ENCODE measurements around the gene IRGM. TPM values are rescaled to one million over a fixed set of nuclear protein-coding genes. Genes with fewer than 3 reads are reported as not detected.

The IRGM gene
- total and polyA plus RNA-seq, 2 of the 8 experiments (the other 6 are each of a cell fraction or from before 2014, with no cell fraction given): 0.11 TPM; not detected in 1

GRCh38 chr5:150836703-150837102 lies 9.6 kb upstream of the IRGM start:
- Histone ChIP-seq H4K8ac (ENCODE audit: extremely low read depth, insufficient read depth, low read length) (no peak overlapping the region), H4K5ac (ENCODE audit: insufficient read length, low read depth, low read length) (no peak overlapping the region), H2BK15ac (ENCODE audit: low read length) (no peak overlapping the region), H3K27me3 (replicated peaks in 1 of 4; ENCODE audit: control insufficient read depth in 3 of 4, extremely low read depth in 1 of 4, insufficient read depth in 3 of 4, low read length in 3 of 4) (no peaks in the 10 kb centered on the region), H3K56ac (replicated peaks; ENCODE audit: insufficient read length, low read depth, low read length) (no peak overlapping the region), H3K18ac (ENCODE audit: extremely low read depth, low read length) (no peak overlapping the region), H3K9me3 (ENCODE audit: insufficient read depth in 2 of 2, low read depth in 1 of 2, low read length in 1 of 2) (no peaks in the 10 kb centered on the region), H4K91ac (replicated peaks; ENCODE audit: insufficient read length, low read length) (no peak overlapping the region), H3K14ac (ENCODE audit: insufficient read length) (no peak overlapping the region), H4K20me1 (replicated peaks in 1 of 2; ENCODE audit: control insufficient read depth in 1 of 2, insufficient read depth in 2 of 2, low read length in 2 of 2) (no peaks in the 10 kb centered on the region), H2BK12ac (ENCODE audit: low read depth, low read length) (no peak overlapping the region), H3K9ac (replicated peaks in 1 of 4; ENCODE audit: extremely low read depth in 1 of 4, low read depth in 3 of 4, low read length in 3 of 4) (no peak overlapping the region), H3K79me1 (ENCODE audit: low read depth, low read length) (no peaks in the 10 kb centered on the region), H3K23ac (ENCODE audit: insufficient read length) (no peak overlapping the region), H2BK20ac (ENCODE audit: low read length) (no peak overlapping the region), H2AFZ (ENCODE audit: low read length) (peak overlapping the region; percentile 49; the same call in 1 of the 2 replicates), H3K36me3 (ENCODE audit: control insufficient read depth in 2 of 4, insufficient read depth in 4 of 4, low read length in 3 of 4) (no peaks in the 10 kb centered on the region), H3K4ac (replicated peaks; ENCODE audit: insufficient read length, low read depth, low read length) (no peak overlapping the region), H3K79me2 (ENCODE audit: control insufficient read depth in 1 of 2, insufficient read depth in 2 of 2, low read length in 2 of 2) (no peaks in the 10 kb centered on the region), H3K23me2 (ENCODE audit: low read depth, low read length) (no peaks in the 10 kb centered on the region), H3K4me3 (ENCODE audit: extremely low read depth in 1 of 4, insufficient read depth in 2 of 4, low read depth in 3 of 4, low read length in 4 of 4) (peak overlapping the region in 1 of 4 experiments; percentile 18; a peak in 1 of 8 replicates), H3K4me2 (ENCODE audit: insufficient read depth in 1 of 2, low read depth in 2 of 2, low read length in 2 of 2) (peak overlapping the region in 1 of 2 experiments; percentile 41; a peak in 1 of 4 replicates), H2AK5ac (ENCODE audit: low read depth, low read length) (no peak overlapping the region), H3K27ac (ENCODE audit: low read depth, low read length) (0 out of 2 replicates have a peak overlapping the region, but pooled peaks have one; percentile 0), H2BK5ac (ENCODE audit: low read depth, low read length) (no peak overlapping the region), H3K4me1 (replicated peaks in 1 of 4; ENCODE audit: control insufficient read depth in 3 of 4, insufficient read depth in 4 of 4, low read length in 3 of 4) (peaks cover 0 to 10% (median 3%) of the 10 kb centered on the region in 4 experiments; a peak in 2 of 7 replicates), H2BK120ac (replicated peaks; ENCODE audit: low read depth, low read length) (no peak overlapping the region)
- DNase-seq (ENCODE audit: low read depth in 1 of 2, low spot score in 2 of 2): peak in 1 of 2 experiments; percentile 49
- WGBS, 2 experiments (ENCODE audit: extremely low coverage in 1 of 2, insufficient coverage in 1 of 2, insufficient read length in 1 of 2, insufficient replicate concordance in 2 of 2, low coverage in 1 of 2, low lambda C conversion rate in 2 of 2, missing lambda C conversion rate in 1 of 2): 15% methylated on average over 3 of the region's 3 CpGs; no CpG with 5 or more reads in 1 of the 2 experiments
- ChIA-PET CTCF (ENCODE audit: partially characterized antibody) (interaction anchor here (0.6 to 1.1 kb wide), 4 partner anchors 10 to 275 kb away, joined by 3 to 4 read pairs (median 4); no protein-coding TSS in a partner anchor), POLR2A (ENCODE audit: partially characterized antibody) (interaction anchor here (1.4 kb wide), 1 partner anchor 136 kb away, joined by 3 read pairs; the partner anchor contains the start of gene RBM22)
- peak; percentile 98 for FAIRE-seq
- TF ChIP-seq JUND (IDR thresholded peaks at IDR 0.05; ENCODE audit: low read length): peak; percentile 91
- TF ChIP-seq CHD2 (IDR thresholded peaks at IDR 0.05; ENCODE audit: low read length): no peak
- TF ChIP-seq CBX8 (IDR thresholded peaks at IDR 0.05; ENCODE audit: borderline replicate concordance, low read depth, low read length): no peak
- peak in 1 of 2 experiments; percentile 17; a peak in 2 of 4 replicates for TF ChIP-seq RAD21 (IDR thresholded peaks at IDR 0.05 in 1 of 2, conservative IDR thresholded peaks at IDR 0.05 in 1 of 2; ENCODE audit: low read depth in 2 of 2, low read length in 2 of 2)
- peak; percentile 62 for TF ChIP-seq SP1 (IDR thresholded peaks at IDR 0.05; ENCODE audit: low read depth, low read length)
- no peak for TF ChIP-seq POLR2AphosphoS5 (IDR thresholded peaks at IDR 0.05; ENCODE audit: low read depth, low read length)
- TF ChIP-seq, protein P1, sequence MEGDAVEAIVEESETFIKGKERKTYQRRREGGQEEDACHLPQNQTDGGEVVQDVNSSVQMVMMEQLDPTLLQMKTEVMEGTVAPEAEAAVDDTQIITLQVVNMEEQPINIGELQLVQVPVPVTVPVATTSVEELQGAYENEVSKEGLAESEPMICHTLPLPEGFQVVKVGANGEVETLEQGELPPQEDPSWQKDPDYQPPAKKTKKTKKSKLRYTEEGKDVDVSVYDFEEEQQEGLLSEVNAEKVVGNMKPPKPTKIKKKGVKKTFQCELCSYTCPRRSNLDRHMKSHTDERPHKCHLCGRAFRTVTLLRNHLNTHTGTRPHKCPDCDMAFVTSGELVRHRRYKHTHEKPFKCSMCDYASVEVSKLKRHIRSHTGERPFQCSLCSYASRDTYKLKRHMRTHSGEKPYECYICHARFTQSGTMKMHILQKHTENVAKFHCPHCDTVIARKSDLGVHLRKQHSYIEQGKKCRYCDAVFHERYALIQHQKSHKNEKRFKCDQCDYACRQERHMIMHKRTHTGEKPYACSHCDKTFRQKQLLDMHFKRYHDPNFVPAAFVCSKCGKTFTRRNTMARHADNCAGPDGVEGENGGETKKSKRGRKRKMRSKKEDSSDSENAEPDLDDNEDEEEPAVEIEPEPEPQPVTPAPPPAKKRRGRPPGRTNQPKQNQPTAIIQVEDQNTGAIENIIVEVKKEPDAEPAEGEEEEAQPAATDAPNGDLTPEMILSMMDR (IDR thresholded peaks at IDR 0.05; ENCODE audit: control extremely low read depth in 1 of 3, insufficient read depth in 1 of 3, low read depth in 1 of 3, low read length in 3 of 3): peak in 2 of 3 experiments; percentile 2 to 28; a peak in 3 of 4 replicates
- TF ChIP-seq EGR1 (IDR thresholded peaks at IDR 0.05; ENCODE audit: borderline replicate concordance, low read depth, low read length): no peak
- TF ChIP-seq TEAD4 (IDR thresholded peaks at IDR 0.05; ENCODE audit: low read depth, low read length): peak; percentile 90
- TF ChIP-seq EP300 (IDR thresholded peaks at IDR 0.05; ENCODE audit: borderline replicate concordance in 1 of 2, low read depth in 2 of 2, low read length in 2 of 2): peak in 1 of 2 experiments; percentile 98; a peak in 2 of 3 replicates

All from H1 (cell line).